Panc1 (cell line): ENCODE measurements around the gene POU2F1. TPM values are rescaled to one million over a fixed set of nuclear protein-coding genes. Genes with fewer than 3 reads are reported as not detected.

Experiments
- ATAC-seq: fragments of 200-7000 bp; cut with Tn5 transposase; 2 replicates; pipeline ENCODE4 v1.9.1; 2020; ENCODE audit warnings: mild to moderate bottlenecking, moderate library complexity
- BruUV-seq: library from RNA; stranded (reverse); fragments of 400-500 nt; replicated peaks from 2 replicates; lab custom pipeline; 2021; lab: Mats Ljungman, UMichigan
- CTCF ChIA-PET: fragments of 300-600 bp; sonication (Branson Sonifier 250); formaldehyde crosslinking; loops from one replicate; lab custom pipeline; 2022; ENCODE audit warnings: antibody characterized with exemption; lab: Charles Lee
- POLR2A ChIA-PET: fragments of 300-600 bp; sonication (Branson Sonifier 250); formaldehyde crosslinking; loops from one replicate; lab custom pipeline; 2022; ENCODE audit warnings: antibody characterized with exemption; lab: Charles Lee
- DNase-seq: peaks from one replicate; pipeline ENCODE4 v3.0.0-alpha.2; 2010; ENCODE audit warnings: low read depth, low spot score
- H3K27ac ChIP-seq: 2 replicates; pipeline ENCODE4 v1.5.1; 2011; ENCODE audit warnings: mild to moderate bottlenecking, low read length, inconsistent platforms
- H3K27me3 ChIP-seq: fragments of 200-500 bp; sonication (Bioruptor generic); 2 replicates; pipeline ENCODE4 v1.6.0; 2014; ENCODE audit warnings: low read length, inconsistent platforms; ENCODE audit not compliant: control insufficient read depth, insufficient read depth
- H3K36me3 ChIP-seq: fragments of 200-500 bp; sonication (Bioruptor generic); 2 replicates; pipeline ENCODE4 v1.5.1; 2014; ENCODE audit warnings: inconsistent platforms, mild to moderate bottlenecking, low read length, moderate library complexity; ENCODE audit not compliant: control insufficient read depth, insufficient read depth
- H3K4me1 ChIP-seq: 2 replicates; pipeline ENCODE4 v1.5.1; 2011; ENCODE audit warnings: inconsistent platforms, mild to moderate bottlenecking, low read length, moderate library complexity; ENCODE audit not compliant: control insufficient read depth, insufficient read depth
- H3K4me3 ChIP-seq, 2 experiments: 2 replicates each; pipeline ENCODE4 v1.5.1; 2011 to 2012; ENCODE audit warnings: low read depth in 2 of 2, low read length in 2 of 2, mild to moderate bottlenecking in 2 of 2, inconsistent platforms in 1 of 2, moderate library complexity in 1 of 2
- H3K9me3 ChIP-seq: fragments of 200-500 bp; sonication (Bioruptor generic); 2 replicates; pipeline ENCODE4 v1.5.1; 2014; ENCODE audit warnings: low read depth, mild to moderate bottlenecking, inconsistent platforms, low read length, moderate library complexity; ENCODE audit not compliant: control insufficient read depth, insufficient read depth
- CTCF ChIP-seq: fragments of 450-650 bp; IDR thresholded peaks from 2 replicates; pipeline ENCODE4 v1.5.1; 2017; ENCODE audit warnings: mild to moderate bottlenecking
- POLR2AphosphoS5 ChIP-seq: IDR thresholded peaks from 2 replicates; pipeline ENCODE4 v1.6.1; 2012; ENCODE audit warnings: mild to moderate bottlenecking, low read depth, low read length, moderate library complexity
- REST ChIP-seq, 2 experiments: IDR thresholded peaks; 2 replicates each; pipeline ENCODE4 v1.6.1; 2011 to 2012; ENCODE audit warnings: low read depth in 2 of 2, control low read depth in 1 of 2, low read length in 1 of 2, mild to moderate bottlenecking in 1 of 2, moderate library complexity in 1 of 2; ENCODE audit not compliant: insufficient read depth in 1 of 2
- SIN3A ChIP-seq: IDR thresholded peaks from 2 replicates; pipeline ENCODE4 v1.6.1; 2012; ENCODE audit warnings: low read depth, mild to moderate bottlenecking, low read length, moderate library complexity, borderline replicate concordance; ENCODE audit not compliant: insufficient read depth
- TCF7L2 ChIP-seq: IDR thresholded peaks from 2 replicates; pipeline ENCODE4 v1.6.1; 2011; ENCODE audit warnings: mild to moderate bottlenecking, low read depth, low read length, inconsistent platforms
- in situ Hi-C: cut with HindIII; loops from 2 replicates; pipeline ENCODE4 v1.10.0; 2016; ENCODE audit warnings: low sequenced_read_pairs, low pct_unique_long_range_greater_than_20kb
- intact Hi-C: fragments of 100-400 bp; cut with micrococcal nuclease; formaldehyde crosslinking; loops from one replicate; pipeline ENCODE4 v1.10.0; 2022; ENCODE audit not compliant: unreplicated experiment
- total RNA-seq: library from RNA; stranded (reverse); gene quantifications from one replicate; pipeline ENCODE4 v1.2.1, GENCODE V29; 2021; ENCODE audit not compliant: unreplicated experiment

Gene POU2F1
- total RNA-seq, 1 experiment from 2014 or later = 17.1 TPM

- DNase-seq = no peak
- H3K27me3 ChIP-seq = no peaks in the 10 kb centered on the region
- ChIA-PET CTCF (no interaction called here), POLR2A (no interaction called here)
- in situ Hi-C loops = no loop called here
- H3K27ac ChIP-seq = no peak overlapping the region
- no TSS peak for BruUV-seq
- H3K4me1 ChIP-seq = no peaks in the 10 kb centered on the region
- ATAC-seq = no peak
- H3K36me3 ChIP-seq = peaks cover 2% of the 10 kb centered on the region; the same call in 1 of the 2 replicates
- no peak overlapping the region for H3K4me3 ChIP-seq
- no peak for TF ChIP-seq POLR2AphosphoS5
- no peak for TF ChIP-seq SIN3A
- no peak for TF ChIP-seq CTCF
- TF ChIP-seq REST (IDR thresholded peaks at IDR 0.05; ENCODE audit: insufficient read depth in 1 of 2, low read depth in 2 of 2, low read length in 1 of 2) = no peak
- TF ChIP-seq TCF7L2 = no peak
- intact Hi-C loops = no loop called here
- H3K9me3 ChIP-seq = no peaks in the 10 kb centered on the region
Observed at GRCh38 chr1:167420510-167420909, 199.8 kb downstream of the POU2F1 start.

GRCh38 chr1:167423684-167424619 lies 203.3 kb downstream of the POU2F1 start:
- ChIA-PET CTCF (no interaction called here), POLR2A (interaction anchor here (0.6 kb wide), 2 partner anchors 31 to 158 kb away, joined by 3 to 4 read pairs; no protein-coding TSS in a partner anchor)
- no TSS peak for BruUV-seq
- intact Hi-C loops (no loop called here), in situ Hi-C loops (no loop called here)
- Histone ChIP-seq H3K27ac (no peak overlapping the region), H3K9me3 (no peaks in the 10 kb centered on the region), H3K4me1 (no peaks in the 10 kb centered on the region), H3K36me3 (peaks cover 2% of the 10 kb centered on the region; the same call in 1 of the 2 replicates), H3K27me3 (no peaks in the 10 kb centered on the region), H3K4me3 (no peak overlapping the region)
- no peak for DNase-seq
- TF ChIP-seq REST (IDR thresholded peaks at IDR 0.05; ENCODE audit: insufficient read depth in 1 of 2, low read depth in 2 of 2, low read length in 1 of 2) = no peak
- TF ChIP-seq SIN3A = no peak
- no peak for TF ChIP-seq POLR2AphosphoS5
- TF ChIP-seq CTCF = no peak
- TF ChIP-seq TCF7L2 = no peak
- no peak for ATAC-seq
